ENCODE measurements around the gene SMTN.

Gene SMTN

GRCh38 chr22:31120642-31121041 lies 39.5 kb downstream of the SMTN start:
- H3K4me3 ChIP-seq (ENCODE audit: control insufficient read depth, low read depth, low read length), result no peak overlapping the region
- DNase-seq (ENCODE audit: low read depth), result no peak
- TF ChIP-seq CTCF (conservative IDR thresholded peaks at IDR 0.05; ENCODE audit: control insufficient read depth, insufficient read depth, low read depth, low read length), result no peak

- DNase-seq (ENCODE audit: low read depth), result no peak
- no peak for TF ChIP-seq CTCF (conservative IDR thresholded peaks at IDR 0.05; ENCODE audit: control insufficient read depth, insufficient read depth, low read depth, low read length)
These were observed 40.3 kb downstream of the SMTN start for GRCh38 chr22:31121403-31121802.

GRCh38 chr22:31122196-31122531 lies 41.0 kb downstream of the SMTN start:
- DNase-seq (ENCODE audit: low read depth), result no peak
- H3K4me3 ChIP-seq (ENCODE audit: control insufficient read depth, low read depth, low read length), result no peak overlapping the region
- no peak for TF ChIP-seq CTCF (conservative IDR thresholded peaks at IDR 0.05; ENCODE audit: control insufficient read depth, insufficient read depth, low read depth, low read length)

More at GRCh38 chr22:31121403-31121802, 40.3 kb downstream of the SMTN start:
- H3K4me3 ChIP-seq (ENCODE audit: control insufficient read depth, low read depth, low read length), result no peak overlapping the region

- H3K4me3 ChIP-seq (ENCODE audit: control insufficient read depth, low read depth, low read length), result no peak within 1 kb of the TSS
- TF ChIP-seq CTCF (conservative IDR thresholded peaks at IDR 0.05; ENCODE audit: control insufficient read depth, insufficient read depth, low read depth, low read length), result no peak
- DNase-seq (ENCODE audit: low read depth), result peak; percentile 36
These were observed 41.6 kb downstream of the SMTN start, which contains the start of gene INPP5J for GRCh38 chr22:31122532-31123291. INPP5J (plus strand) TSS chr22:31122966; CDS start chr22:31123015, 49 bp downstream.

GRCh38 chr22:31123292-31123602 lies 42.1 kb downstream of the SMTN start:
- no peak for TF ChIP-seq CTCF (conservative IDR thresholded peaks at IDR 0.05; ENCODE audit: control insufficient read depth, insufficient read depth, low read depth, low read length)
- no peak overlapping the region for H3K4me3 ChIP-seq (ENCODE audit: control insufficient read depth, low read depth, low read length)
- DNase-seq (ENCODE audit: low read depth), result no peak

DNA sequence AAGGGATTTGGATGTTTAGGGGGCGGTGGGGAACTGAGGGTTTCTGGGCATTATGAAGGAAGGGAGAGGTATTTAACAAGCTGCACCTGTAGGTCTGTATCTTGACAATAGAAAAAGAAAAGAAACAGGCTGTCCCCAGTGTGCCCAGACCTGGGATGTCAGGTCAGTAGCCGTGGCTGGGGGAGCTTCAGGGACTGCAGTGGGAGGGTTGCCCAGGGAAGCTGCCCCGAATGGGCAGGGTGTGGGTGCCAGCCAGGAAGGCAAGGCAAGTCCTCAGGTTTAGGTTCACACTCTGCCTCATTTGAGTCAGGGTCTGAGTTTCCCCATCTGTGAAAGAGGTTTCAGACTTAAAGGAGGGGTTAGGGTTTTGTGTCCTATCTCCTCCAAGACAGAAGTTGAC lies 43.2 kb downstream of the SMTN start:
- DNase-seq (ENCODE audit: low read depth), result no peak
- H3K4me3 ChIP-seq (ENCODE audit: control insufficient read depth, low read depth, low read length), result no peak overlapping the region
- TF ChIP-seq CTCF (conservative IDR thresholded peaks at IDR 0.05; ENCODE audit: control insufficient read depth, insufficient read depth, low read depth, low read length), result no peak

Data from fibroblast of mammary gland (primary cell).